Measurements from ENCODE around the gene RPL7A. TPM values are rescaled to one million over a fixed set of nuclear protein-coding genes. Genes with fewer than 3 reads are reported as not detected.

Gene RPL7A
- total and polyA plus RNA-seq, 2 of the 4 experiments (the other 2 are of a cell fraction): 3,220 to 4,096 TPM

GRCh38 chr9:133353548-133353947, 5.5 kb downstream of the RPL7A start:
- ATAC-seq (ENCODE audit: low read depth) (no peak), DNase-seq (no peak)
- H2BK20ac ChIP-seq (ENCODE audit: low read depth, low read length): no peak overlapping the region
- H2AK5ac ChIP-seq (ENCODE audit: low read depth, low read length): no peak overlapping the region
- no peak overlapping the region for H3K4ac ChIP-seq (ENCODE audit: low read depth, low read length)
- H4K8ac ChIP-seq (ENCODE audit: low read depth in 2 of 2, low read length in 2 of 2): no peak overlapping the region
- ChIA-PET CTCF (no interaction called here), POLR2A (ENCODE audit: unreplicated experiment) (no interaction called here)
- no peak overlapping the region for H4K5ac ChIP-seq (ENCODE audit: low read depth, low read length)
- peaks cover 51% of the 10 kb centered on the region for H4K20me1 ChIP-seq (ENCODE audit: insufficient read depth, low read length)
- dilution Hi-C loops (cut with HindIII; ENCODE audit: low sequenced_read_pairs, unreplicated experiment): no loop called here
- no peak overlapping the region for H3K14ac ChIP-seq (replicated peaks; ENCODE audit: low read depth, low read length)
- H2BK15ac ChIP-seq (ENCODE audit: low read depth, low read length): no peak overlapping the region
- peaks cover 18% of the 10 kb centered on the region for H3K4me1 ChIP-seq (ENCODE audit: control insufficient read depth, insufficient read depth, low read length)
- H2BK5ac ChIP-seq (ENCODE audit: low read depth, low read length, poor library complexity, severe bottlenecking): no peak overlapping the region
- H3K36me3 ChIP-seq (ENCODE audit: control insufficient read depth, insufficient read depth, low read length): peaks cover 47% of the 10 kb centered on the region
- H3K79me1 ChIP-seq (ENCODE audit: low read depth in 1 of 2, low read length in 2 of 2): peaks cover 33 to 79% of the 10 kb centered on the region in 2 experiments
- no peak overlapping the region for H3K18ac ChIP-seq (ENCODE audit: low read depth, low read length)
- H2AFZ ChIP-seq (replicated peaks; ENCODE audit: low read length, poor library complexity): no peak overlapping the region
- no TSS peak for BruUV-seq (replicated peaks)
- intact Hi-C loops (cut with micrococcal nuclease): no loop called here
- H3K4me3 ChIP-seq (ENCODE audit: insufficient read depth, low read depth, low read length): no peak overlapping the region
- H2BK120ac ChIP-seq (ENCODE audit: low read depth, low read length): no peak overlapping the region
- no peak overlapping the region for H3K23ac ChIP-seq (ENCODE audit: low read depth, low read length)
- in situ Hi-C loops (cut with MboI; ENCODE audit: low sequenced_read_pairs): no loop called here
- H3K56ac ChIP-seq (ENCODE audit: extremely low read depth, insufficient read depth, low read length): no peak overlapping the region
- H4K91ac ChIP-seq (ENCODE audit: insufficient read depth, low read depth, low read length): no peak overlapping the region
- H3K4me2 ChIP-seq (ENCODE audit: low read depth, low read length): no peak overlapping the region
- no peak overlapping the region for H3K27ac ChIP-seq (ENCODE audit: insufficient read depth, low read length)
- H3K9ac ChIP-seq (ENCODE audit: low read depth, low read length): no peak overlapping the region
- no peak for TF ChIP-seq POLR2A (IDR thresholded peaks at IDR 0.05; ENCODE audit: low read depth, low read length)
- peaks cover 3% of the 10 kb centered on the region; the same call in 1 of the 2 replicates for H3K9me1 ChIP-seq (ENCODE audit: insufficient read depth, low read length)
- no CpG with 5 or more reads among the region's 5 CpGs for WGBS, 2 experiments (ENCODE audit: extremely low coverage in 2 of 2, insufficient read length in 1 of 2)
- H2AK9ac ChIP-seq (replicated peaks; ENCODE audit: low read depth, low read length, poor library complexity): no peak overlapping the region
- H3K27me3 ChIP-seq (ENCODE audit: control insufficient read depth, insufficient read depth, low read length): no peaks in the 10 kb centered on the region
- no peaks in the 10 kb centered on the region for H3K9me3 ChIP-seq (ENCODE audit: control insufficient read depth, insufficient read depth, low read length)

Measured in IMR-90 (cell line).